ENCODE results near the gene MRAS. TPM values are rescaled to one million over a fixed set of nuclear protein-coding genes. Genes with fewer than 3 reads are reported as not detected.

Gene MRAS
- total RNA-seq, 1 experiment from 2014 or later, result 2.4 TPM

GRCh38 chr3:138396752-138397410 lies 48.5 kb downstream of the MRAS start:
- no peaks in the 10 kb centered on the region for H3K79me2 ChIP-seq (ENCODE audit: low read depth)
- no peak overlapping the region for H3K4me2 ChIP-seq
- no peaks in the 10 kb centered on the region for H3F3A ChIP-seq (ENCODE audit: insufficient read depth, low read depth)
- no peak overlapping the region for H3K27ac ChIP-seq
- H3K4me1 ChIP-seq (replicated peaks; ENCODE audit: insufficient read depth), result no peaks in the 10 kb centered on the region
- no peaks in the 10 kb centered on the region for H3K9me3 ChIP-seq (ENCODE audit: insufficient read depth, low read depth)
- no peaks in the 10 kb centered on the region for H3K36me3 ChIP-seq (ENCODE audit: low read depth)
- no peaks in the 10 kb centered on the region for H3K27me3 ChIP-seq (ENCODE audit: insufficient read depth, low read depth)
- no peak overlapping the region for H2AFZ ChIP-seq
- H3K9me2 ChIP-seq (ENCODE audit: insufficient read depth), result no peaks in the 10 kb centered on the region
- CTCF ChIA-PET, result no interaction called here
- no TSS peak for BruUV-seq (replicated peaks)
- H4K20me1 ChIP-seq (ENCODE audit: insufficient read depth), result no peaks in the 10 kb centered on the region
- no peak overlapping the region for H3K4me3 ChIP-seq
- intact Hi-C loops (cut with micrococcal nuclease; ENCODE audit: unreplicated experiment), result no loop called here
- POLR2A ChIA-PET (ENCODE audit: unreplicated experiment), result no interaction called here
- TF ChIP-seq EZH2 (IDR thresholded peaks at IDR 0.05; ENCODE audit: low read depth) (no peak), CTCF (conservative IDR thresholded peaks at IDR 0.05) (no peak)
- DNase-seq, result no peak

DNA sequence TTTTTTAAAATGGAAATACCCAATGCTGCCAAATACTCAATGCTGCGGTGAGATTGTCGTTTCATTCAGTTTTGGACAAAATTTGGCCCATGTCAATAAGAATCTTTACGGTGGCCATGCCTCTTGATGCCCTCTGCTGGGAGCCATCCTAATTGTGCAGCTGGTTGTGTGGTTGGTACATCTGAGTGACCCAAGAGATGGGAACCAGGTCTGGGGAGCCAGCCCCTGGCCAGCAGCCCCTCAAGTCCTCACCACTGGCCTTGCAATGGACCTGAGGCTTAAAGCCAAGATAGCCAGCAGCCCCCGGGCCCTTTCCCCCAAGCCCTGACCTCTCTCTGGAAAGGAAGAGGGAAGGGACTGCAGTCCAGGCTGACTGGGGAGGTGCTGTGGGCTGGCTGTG lies 49.6 kb downstream of the MRAS start:
- H3K36me3 ChIP-seq (ENCODE audit: low read depth), result no peaks in the 10 kb centered on the region
- no peaks in the 10 kb centered on the region for H3K4me1 ChIP-seq (replicated peaks; ENCODE audit: insufficient read depth)
- H3K9me2 ChIP-seq (ENCODE audit: insufficient read depth), result no peaks in the 10 kb centered on the region
- no peak for DNase-seq
- H3F3A ChIP-seq (ENCODE audit: insufficient read depth, low read depth), result no peaks in the 10 kb centered on the region
- CTCF ChIA-PET, result no interaction called here
- no peak overlapping the region for H3K27ac ChIP-seq
- TF ChIP-seq CTCF (conservative IDR thresholded peaks at IDR 0.05), result 0 out of 2 replicates have a peak, but pooled peaks have one; percentile 23
- TF ChIP-seq EZH2 (IDR thresholded peaks at IDR 0.05; ENCODE audit: low read depth), result no peak
- H3K27me3 ChIP-seq (ENCODE audit: insufficient read depth, low read depth), result no peaks in the 10 kb centered on the region
- intact Hi-C loops (cut with micrococcal nuclease; ENCODE audit: unreplicated experiment), result no loop called here
- no peaks in the 10 kb centered on the region for H3K79me2 ChIP-seq (ENCODE audit: low read depth)
- no peak overlapping the region for H3K4me3 ChIP-seq
- no TSS peak for BruUV-seq (replicated peaks)
- H4K20me1 ChIP-seq (ENCODE audit: insufficient read depth), result no peaks in the 10 kb centered on the region
- POLR2A ChIA-PET (ENCODE audit: unreplicated experiment), result no interaction called here
- H3K9me3 ChIP-seq (ENCODE audit: insufficient read depth, low read depth), result no peaks in the 10 kb centered on the region
- H3K4me2 ChIP-seq, result no peak overlapping the region
- H2AFZ ChIP-seq, result no peak overlapping the region

DNA sequence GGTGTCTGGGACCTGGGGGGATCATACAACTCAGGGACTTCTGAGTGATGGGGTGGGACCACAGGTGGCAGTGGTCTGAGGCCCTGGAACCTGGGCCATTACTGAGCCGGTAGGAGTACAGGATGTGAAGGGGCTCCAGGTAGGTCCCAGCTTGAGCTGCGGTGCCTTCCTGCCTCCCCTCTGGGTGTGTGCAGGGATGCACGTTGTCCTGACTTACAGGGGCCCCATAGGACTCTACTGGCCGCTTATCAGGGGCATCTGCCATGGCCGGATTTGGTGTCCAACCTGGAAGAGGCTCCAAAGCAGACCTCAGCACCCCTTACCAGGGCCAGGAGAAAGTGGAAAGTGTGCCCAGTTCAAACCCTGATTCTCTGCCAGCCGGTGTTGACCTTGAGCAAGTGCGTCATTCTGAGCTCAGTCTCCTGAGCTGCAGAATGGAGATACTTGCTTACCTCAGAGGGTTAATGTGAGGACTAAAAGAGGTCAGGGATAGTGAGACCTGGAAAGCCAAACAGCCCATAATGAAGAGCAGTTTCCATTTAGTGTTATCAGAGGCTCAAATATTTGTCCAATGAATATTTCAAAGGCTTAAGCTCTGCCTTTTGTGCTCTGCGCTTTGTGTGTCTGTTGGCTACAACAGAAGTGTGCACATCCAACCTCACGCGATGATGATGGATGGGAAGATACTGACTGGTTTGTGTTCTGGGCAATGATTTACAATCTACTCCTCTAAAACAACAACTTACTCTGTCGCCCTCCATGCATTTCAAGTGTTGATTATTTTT lies 50.6 kb downstream of the MRAS start:
- H3K27ac ChIP-seq, result no peak overlapping the region
- H3K4me1 ChIP-seq (replicated peaks; ENCODE audit: insufficient read depth), result no peaks in the 10 kb centered on the region
- no peaks in the 10 kb centered on the region for H3K79me2 ChIP-seq (ENCODE audit: low read depth)
- H3K4me2 ChIP-seq, result no peak overlapping the region
- H3K27me3 ChIP-seq (ENCODE audit: insufficient read depth, low read depth), result no peaks in the 10 kb centered on the region
- POLR2A ChIA-PET (ENCODE audit: unreplicated experiment), result no interaction called here
- H3K9me3 ChIP-seq (ENCODE audit: insufficient read depth, low read depth), result no peaks in the 10 kb centered on the region
- no peaks in the 10 kb centered on the region for H3F3A ChIP-seq (ENCODE audit: insufficient read depth, low read depth)
- no peak for TF ChIP-seq CTCF (conservative IDR thresholded peaks at IDR 0.05)
- TF ChIP-seq EZH2 (IDR thresholded peaks at IDR 0.05; ENCODE audit: low read depth), result no peak
- no peak overlapping the region for H3K4me3 ChIP-seq
- H2AFZ ChIP-seq, result no peak overlapping the region
- BruUV-seq (replicated peaks), result no TSS peak
- no peaks in the 10 kb centered on the region for H4K20me1 ChIP-seq (ENCODE audit: insufficient read depth)
- intact Hi-C loops (cut with micrococcal nuclease; ENCODE audit: unreplicated experiment), result no loop called here
- CTCF ChIA-PET, result no interaction called here
- no peak for DNase-seq
- H3K9me2 ChIP-seq (ENCODE audit: insufficient read depth), result no peaks in the 10 kb centered on the region
- H3K36me3 ChIP-seq (ENCODE audit: low read depth), result no peaks in the 10 kb centered on the region
